Kidney (tissue), 14 donors: ENCODE measurements around the gene SPECC1L. TPM values are rescaled to one million over a fixed set of nuclear protein-coding genes. Genes with fewer than 3 reads are reported as not detected.

Experiments used
- DNase-seq, 5 donors: peaks; one replicate each; pipeline ENCODE4 v3.0.0-alpha.2; 2013 to 2020
- FAIRE-seq: peaks from 2 replicates; lab custom pipeline; 2012; peaks lifted over from hg19 to GRCh38; lab: Jason Lieb, UNC
- H3K27ac ChIP-seq, 2 donors: one replicate each; pipeline ENCODE4 v1.7.0; 2013; ENCODE audit warnings: low read depth in 2 of 2, low read length in 2 of 2, inconsistent platforms in 1 of 2
- H3K27me3 ChIP-seq: one replicate; pipeline ENCODE4 v1.7.1; 2013; ENCODE audit warnings: low read length, inconsistent platforms; ENCODE audit not compliant: control insufficient read depth, insufficient read depth
- H3K36me3 ChIP-seq, 3 donors: one replicate each; pipeline versions ENCODE4 v1.7.0 to v1.7.1; 2013; ENCODE audit warnings: low read length in 3 of 3, control low read depth in 1 of 3, inconsistent platforms in 1 of 3; ENCODE audit not compliant: insufficient read depth in 3 of 3, control insufficient read depth in 2 of 3
- H3K4me1 ChIP-seq, 3 donors: one replicate each; pipeline versions ENCODE4 v1.7.0 to v1.7.1; 2013; ENCODE audit warnings: low read length in 3 of 3, inconsistent platforms in 1 of 3, low read depth in 1 of 3; ENCODE audit not compliant: control insufficient read depth in 2 of 3, insufficient read depth in 2 of 3
- H3K4me3 ChIP-seq, 3 donors: one replicate each; pipeline versions ENCODE4 v1.7.0 to v1.8.1; 2013; ENCODE audit warnings: low read length in 3 of 3, control low read depth in 1 of 3, inconsistent platforms in 1 of 3
- H3K9ac ChIP-seq, 3 donors: one replicate each; pipeline versions ENCODE4 v1.7.0 to v1.7.1; 2013; ENCODE audit warnings: low read length in 3 of 3, control low read depth in 1 of 3, inconsistent platforms in 1 of 3
- H3K9me3 ChIP-seq, 3 donors: one replicate each; pipeline versions ENCODE4 v1.7.0 to v1.7.1; 2013; ENCODE audit warnings: low read length in 3 of 3, control low read depth in 1 of 3, inconsistent platforms in 1 of 3; ENCODE audit not compliant: control insufficient read depth in 2 of 3, insufficient read depth in 1 of 3
- intact Hi-C: fragments of 100-400 bp; cut with DNase I; formaldehyde crosslinking; loops from one replicate; pipeline ENCODE4 v1.11.1; 2022
- polyA plus RNA-seq: library from polyadenylated mRNA; stranded (reverse); fragments of 350-450 nt; fragmentation: Illumina TruSeq; extraction: RNeasy Lipid Tissue Mini Kit (QIAGEN cat#74804); gene quantifications from one replicate; pipeline ENCODE4 v1.2.3, GENCODE V29; 2014; ENCODE audit warnings: low read depth, low replicate concordance; ENCODE audit not compliant: insufficient read depth
- total RNA-seq: library from RNA; stranded (reverse); fragmentation: NEBNext Ultra II Directional; extraction: Animal tissue kit (Norgen Biotek cat#: 25700); gene quantifications from one replicate; pipeline ENCODE4 v1.2.1, GENCODE V29; 2021
- TF ChIP-seq, protein P1 (sequence below): IDR thresholded peaks from 3 replicates; pipeline ENCODE4 v1.5.1; 2012; ENCODE audit warnings: mild to moderate bottlenecking, moderate library complexity, borderline replicate concordance; ENCODE audit not compliant: insufficient read depth; ENCODE audit errors: extremely low read depth
- donor health status: control.
- donor health status: control.
- donor health status: control.
- donor health status: control.
- donor health status: control.
- donor health status: DM: yes; HTN: yes; CAD: no.
- donor health status: Normal renal cell carcinoma (clear cell type).

The SPECC1L gene
- total and polyA plus RNA-seq, 2 donors from 2014 or later: 11.1 to 65.8 TPM

DNA sequence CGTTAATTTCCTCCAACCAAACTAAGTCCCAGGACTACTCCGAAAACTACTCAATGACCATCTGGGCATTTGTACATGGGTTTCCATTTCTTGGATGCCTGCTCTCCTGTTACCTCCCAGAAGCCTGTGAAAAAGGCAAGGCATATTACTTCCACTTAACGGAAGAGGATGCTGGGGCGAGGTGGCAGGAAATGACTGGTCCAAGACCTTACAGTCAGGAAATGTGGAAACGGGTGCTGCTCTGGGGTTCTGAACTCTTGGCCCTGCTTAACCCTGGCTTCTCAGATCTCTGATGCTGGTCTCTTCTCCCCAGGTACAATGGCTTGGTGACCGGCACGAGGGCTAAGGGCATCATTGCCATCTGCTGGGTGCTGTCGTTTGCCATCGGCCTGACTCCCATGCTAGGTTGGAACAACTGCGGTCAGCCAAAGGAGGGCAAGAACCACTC is 169.7 kb downstream of the SPECC1L start:
- H3K9ac ChIP-seq: no peak overlapping the region
- DNase-seq (peak in 1 of 5 donors; percentile 57), FAIRE-seq (no peak)
- H3K27me3 ChIP-seq: no peaks in the 10 kb centered on the region
- intact Hi-C loops: no loop called here
- TF ChIP-seq, protein P1, sequence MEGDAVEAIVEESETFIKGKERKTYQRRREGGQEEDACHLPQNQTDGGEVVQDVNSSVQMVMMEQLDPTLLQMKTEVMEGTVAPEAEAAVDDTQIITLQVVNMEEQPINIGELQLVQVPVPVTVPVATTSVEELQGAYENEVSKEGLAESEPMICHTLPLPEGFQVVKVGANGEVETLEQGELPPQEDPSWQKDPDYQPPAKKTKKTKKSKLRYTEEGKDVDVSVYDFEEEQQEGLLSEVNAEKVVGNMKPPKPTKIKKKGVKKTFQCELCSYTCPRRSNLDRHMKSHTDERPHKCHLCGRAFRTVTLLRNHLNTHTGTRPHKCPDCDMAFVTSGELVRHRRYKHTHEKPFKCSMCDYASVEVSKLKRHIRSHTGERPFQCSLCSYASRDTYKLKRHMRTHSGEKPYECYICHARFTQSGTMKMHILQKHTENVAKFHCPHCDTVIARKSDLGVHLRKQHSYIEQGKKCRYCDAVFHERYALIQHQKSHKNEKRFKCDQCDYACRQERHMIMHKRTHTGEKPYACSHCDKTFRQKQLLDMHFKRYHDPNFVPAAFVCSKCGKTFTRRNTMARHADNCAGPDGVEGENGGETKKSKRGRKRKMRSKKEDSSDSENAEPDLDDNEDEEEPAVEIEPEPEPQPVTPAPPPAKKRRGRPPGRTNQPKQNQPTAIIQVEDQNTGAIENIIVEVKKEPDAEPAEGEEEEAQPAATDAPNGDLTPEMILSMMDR: no peak
- no peak overlapping the region for H3K4me3 ChIP-seq
- H3K36me3 ChIP-seq: peaks cover 0 to 4% (median 3%) of the 10 kb centered on the region in 3 donors
- no peak overlapping the region for H3K27ac ChIP-seq
- peaks cover 0 to 11% (median 5%) of the 10 kb centered on the region in 3 donors for H3K4me1 ChIP-seq
- H3K9me3 ChIP-seq: no peaks in the 10 kb centered on the region

DNA sequence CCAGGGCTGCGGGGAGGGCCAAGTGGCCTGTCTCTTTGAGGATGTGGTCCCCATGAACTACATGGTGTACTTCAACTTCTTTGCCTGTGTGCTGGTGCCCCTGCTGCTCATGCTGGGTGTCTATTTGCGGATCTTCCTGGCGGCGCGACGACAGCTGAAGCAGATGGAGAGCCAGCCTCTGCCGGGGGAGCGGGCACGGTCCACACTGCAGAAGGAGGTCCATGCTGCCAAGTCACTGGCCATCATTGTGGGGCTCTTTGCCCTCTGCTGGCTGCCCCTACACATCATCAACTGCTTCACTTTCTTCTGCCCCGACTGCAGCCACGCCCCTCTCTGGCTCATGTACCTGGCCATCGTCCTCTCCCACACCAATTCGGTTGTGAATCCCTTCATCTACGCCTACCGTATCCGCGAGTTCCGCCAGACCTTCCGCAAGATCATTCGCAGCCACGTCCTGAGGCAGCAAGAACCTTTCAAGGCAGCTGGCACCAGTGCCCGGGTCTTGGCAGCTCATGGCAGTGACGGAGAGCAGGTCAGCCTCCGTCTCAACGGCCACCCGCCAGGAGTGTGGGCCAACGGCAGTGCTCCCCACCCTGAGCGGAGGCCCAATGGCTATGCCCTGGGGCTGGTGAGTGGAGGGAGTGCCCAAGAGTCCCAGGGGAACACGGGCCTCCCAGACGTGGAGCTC is 170.2 kb downstream of the SPECC1L start:
- no peak overlapping the region for H3K4me3 ChIP-seq
- peaks cover 0 to 4% (median 3%) of the 10 kb centered on the region in 3 donors for H3K36me3 ChIP-seq
- DNase-seq (peak in 1 of 5 donors; percentile 60), FAIRE-seq (no peak)
- intact Hi-C loops: no loop called here
- H3K27ac ChIP-seq: no peak overlapping the region
- no peaks in the 10 kb centered on the region for H3K27me3 ChIP-seq
- H3K9ac ChIP-seq: no peak overlapping the region
- peaks cover 0 to 6% (median 5%) of the 10 kb centered on the region in 3 donors for H3K4me1 ChIP-seq
- H3K9me3 ChIP-seq: no peaks in the 10 kb centered on the region
- TF ChIP-seq, protein P1: no peak

DNA sequence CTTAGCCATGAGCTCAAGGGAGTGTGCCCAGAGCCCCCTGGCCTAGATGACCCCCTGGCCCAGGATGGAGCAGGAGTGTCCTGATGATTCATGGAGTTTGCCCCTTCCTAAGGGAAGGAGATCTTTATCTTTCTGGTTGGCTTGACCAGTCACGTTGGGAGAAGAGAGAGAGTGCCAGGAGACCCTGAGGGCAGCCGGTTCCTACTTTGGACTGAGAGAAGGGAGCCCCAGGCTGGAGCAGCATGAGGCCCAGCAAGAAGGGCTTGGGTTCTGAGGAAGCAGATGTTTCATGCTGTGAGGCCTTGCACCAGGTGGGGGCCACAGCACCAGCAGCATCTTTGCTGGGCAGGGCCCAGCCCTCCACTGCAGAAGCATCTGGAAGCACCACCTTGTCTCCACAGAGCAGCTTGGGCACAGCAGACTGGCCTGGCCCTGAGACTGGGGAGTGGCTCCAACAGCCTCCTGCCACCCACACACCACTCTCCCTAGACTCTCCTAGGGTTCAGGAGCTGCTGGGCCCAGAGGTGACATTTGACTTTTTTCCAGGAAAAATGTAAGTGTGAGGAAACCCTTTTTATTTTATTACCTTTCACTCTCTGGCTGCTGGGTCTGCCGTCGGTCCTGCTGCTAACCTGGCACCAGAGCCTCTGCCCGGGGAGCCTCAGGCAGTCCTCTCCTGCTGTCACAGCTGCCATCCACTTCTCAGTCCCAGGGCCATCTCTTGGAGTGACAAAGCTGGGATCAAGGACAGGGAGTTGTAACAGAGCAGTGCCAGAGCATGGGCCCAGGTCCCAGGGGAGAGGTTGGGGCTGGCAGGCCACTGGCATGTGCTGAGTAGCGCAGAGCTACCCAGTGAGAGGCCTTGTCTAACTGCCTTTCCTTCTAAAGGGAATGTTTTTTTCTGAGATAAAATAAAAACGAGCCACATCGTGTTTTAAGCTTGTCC is 171.0 kb downstream of the SPECC1L start:
- intact Hi-C loops: no loop called here
- Histone ChIP-seq H3K9me3 (no peaks in the 10 kb centered on the region), H3K4me3 (no peak overlapping the region), H3K27me3 (no peaks in the 10 kb centered on the region), H3K9ac (no peak overlapping the region), H3K36me3 (peaks cover 0 to 4% (median 3%) of the 10 kb centered on the region in 3 donors), H3K27ac (no peak overlapping the region), H3K4me1 (peaks cover 0 to 2% (median 0%) of the 10 kb centered on the region in 3 donors)
- DNase-seq: peak in 1 of 5 donors; percentile 56
- TF ChIP-seq, protein P1: no peak
- no peak for FAIRE-seq
